HL-60 (cell line): ENCODE results near the gene EZH1.

Source experiments
- DNase-seq, 2 experiments: peaks; one replicate each; pipeline ENCODE4 v3.0.0-alpha.2; 2010 to 2020; ENCODE audit warnings: low read depth in 1 of 2, low spot score in 1 of 2
- H3K27ac ChIP-seq: fragments of 250-450 bp; sonication (Bioruptor Pico); replicated peaks from 2 replicates; pipeline ENCODE4 v1.5.1; 2020; ENCODE audit warnings: mild to moderate bottlenecking, moderate library complexity
- H3K27me3 ChIP-seq: fragments of 250-450 bp; sonication (Bioruptor Pico); 2 replicates; pipeline ENCODE4 v1.5.1; 2021; ENCODE audit warnings: mild to moderate bottlenecking, moderate library complexity; ENCODE audit not compliant: insufficient read depth, poor library complexity, severe bottlenecking
- H3K4me3 ChIP-seq: replicated peaks from 2 replicates; pipeline ENCODE4 v1.5.1; 2011; ENCODE audit warnings: mild to moderate bottlenecking, control low read depth, low read length; ENCODE audit not compliant: insufficient read depth
- CTCF ChIP-seq: IDR thresholded peaks from one replicate; pipeline ENCODE4 v1.5.1; 2011; ENCODE audit warnings: low read length, control low read depth, inconsistent platforms; ENCODE audit not compliant: insufficient read depth
- GABPA ChIP-seq: IDR thresholded peaks from 2 replicates; pipeline ENCODE4 v1.6.1; 2012; ENCODE audit warnings: low read depth
- POLR2AphosphoS5 ChIP-seq: IDR thresholded peaks from 2 replicates; pipeline ENCODE4 v1.6.1; 2012; ENCODE audit warnings: low read depth
- REST ChIP-seq: IDR thresholded peaks from 2 replicates; pipeline ENCODE4 v1.6.1; 2012; ENCODE audit warnings: low read depth; ENCODE audit not compliant: insufficient replicate concordance
- SPI1 ChIP-seq: IDR thresholded peaks from 2 replicates; pipeline ENCODE4 v1.6.1; 2012; ENCODE audit warnings: low read depth, mild to moderate bottlenecking, borderline replicate concordance

EZH1 gene

GRCh38 chr17:42680331-42680808, 64.5 kb downstream of the EZH1 start:
- no peak for DNase-seq
- TF ChIP-seq POLR2AphosphoS5 (no peak), GABPA (no peak)
- Histone ChIP-seq H3K27me3 (peaks cover 35% of the 10 kb centered on the region), H3K27ac (no peak overlapping the region), H3K4me3 (no peak overlapping the region)

- DNase-seq: peak in 1 of 2 experiments; percentile 77
- peak overlapping the region; percentile 28 for H3K4me3 ChIP-seq
- H3K27ac ChIP-seq: peak overlapping the region; percentile 30; the same call in 1 of the 2 replicates
- H3K27me3 ChIP-seq: peaks cover 36% of the 10 kb centered on the region
- TF ChIP-seq CTCF (peak; percentile 65), GABPA (no peak), POLR2AphosphoS5 (peak; percentile 51; the same call in 1 of the 2 replicates)
Observed at GRCh38 chr17:42679492-42680330, 65.1 kb downstream of the EZH1 start.

GRCh38 chr17:42678951-42679491, 65.8 kb downstream of the EZH1 start:
- peak in 1 of 2 experiments; percentile 28 for DNase-seq
- Histone ChIP-seq H3K27ac (peak overlapping the region; percentile 61), H3K4me3 (peak overlapping the region; percentile 28), H3K27me3 (peaks cover 39% of the 10 kb centered on the region)
- TF ChIP-seq REST (no peak), GABPA (no peak), POLR2AphosphoS5 (no peak), SPI1 (no peak), CTCF (no peak)

- peak overlapping the region; percentile 55 for H3K4me3 ChIP-seq
- H3K27ac ChIP-seq: peak overlapping the region; percentile 61
- peaks cover 34% of the 10 kb centered on the region for H3K27me3 ChIP-seq
- peak; percentile 74 to 81 for DNase-seq
- no peak for TF ChIP-seq SPI1
- TF ChIP-seq CTCF: no peak
- TF ChIP-seq POLR2AphosphoS5: no peak
- no peak for TF ChIP-seq REST
- no peak for TF ChIP-seq GABPA
Observed at GRCh38 chr17:42677921-42678781, 66.7 kb downstream of the EZH1 start.
